CD1c-positive myeloid dendritic cell (primary cell): ENCODE measurements around the gene WDR91.

Experiments used
- DNase-seq: peaks from one replicate; pipeline ENCODE4 v3.0.0-alpha.2; 2016; ENCODE audit errors: extremely low spot score

Gene WDR91

GRCh38 chr7:135211179-135211945 is at the start of gene WDR91:
Gene WDR91 (minus strand): TSS chr7:135211526. CDS start chr7:135211502, 24 bp downstream.
- DNase-seq, result peak; percentile 97

GRCh38 chr7:135260470-135260869 is 49.1 kb upstream of the WDR91 start:
- no peak for DNase-seq

GRCh38 chr7:135259702-135260101 is 48.4 kb upstream of the WDR91 start:
- DNase-seq, result no peak

- no peak for DNase-seq
Observed at GRCh38 chr7:135258585-135258984, 47.3 kb upstream of the WDR91 start.

GRCh38 chr7:135257790-135258189 is 46.5 kb upstream of the WDR91 start:
- DNase-seq, result no peak

- DNase-seq, result peak; percentile 88
Observed at GRCh38 chr7:135253851-135254771, 42.8 kb upstream of the WDR91 start.

GRCh38 chr7:135251496-135252391 is 40.4 kb upstream of the WDR91 start:
- DNase-seq, result peak; percentile 24

- DNase-seq, result no peak
Observed at GRCh38 chr7:135248546-135248945, 37.2 kb upstream of the WDR91 start.

- no peak for DNase-seq
Observed at GRCh38 chr7:135247746-135248471, 36.6 kb upstream of the WDR91 start.

GRCh38 chr7:135246191-135246825 is 35.0 kb upstream of the WDR91 start:
- DNase-seq, result no peak

GRCh38 chr7:135245226-135246190 is 34.2 kb upstream of the WDR91 start:
- DNase-seq, result no peak

GRCh38 chr7:135242096-135242684 is 30.9 kb upstream of the WDR91 start:
- DNase-seq, result no peak

- no peak for DNase-seq
Observed at GRCh38 chr7:135240441-135240840, 29.1 kb upstream of the WDR91 start.

GRCh38 chr7:135239263-135239662 is 27.9 kb upstream of the WDR91 start:
- DNase-seq, result no peak

- DNase-seq, result no peak
Observed at GRCh38 chr7:135238112-135238744, 26.9 kb upstream of the WDR91 start.

GRCh38 chr7:135236727-135237126 is 25.4 kb upstream of the WDR91 start:
- DNase-seq, result peak; percentile 22

- DNase-seq, result no peak
Observed at GRCh38 chr7:135235841-135236240, 24.5 kb upstream of the WDR91 start.

GRCh38 chr7:135234727-135235126 is 23.4 kb upstream of the WDR91 start:
- no peak for DNase-seq
